HG03196 (cell line): ENCODE data around the gene STYK1.
"Not testable (repeated sequence)": the region's sequence is repeated elsewhere in the genome, so short reads cannot be mapped to it uniquely, and the experiment has no call there.

Experiments
- ATAC-seq: cut with Tn5 transposase; IDR thresholded peaks from one replicate; pipeline ENCODE4 v1.9.1; 2021; ENCODE audit not compliant: unreplicated experiment

Gene STYK1

DNA sequence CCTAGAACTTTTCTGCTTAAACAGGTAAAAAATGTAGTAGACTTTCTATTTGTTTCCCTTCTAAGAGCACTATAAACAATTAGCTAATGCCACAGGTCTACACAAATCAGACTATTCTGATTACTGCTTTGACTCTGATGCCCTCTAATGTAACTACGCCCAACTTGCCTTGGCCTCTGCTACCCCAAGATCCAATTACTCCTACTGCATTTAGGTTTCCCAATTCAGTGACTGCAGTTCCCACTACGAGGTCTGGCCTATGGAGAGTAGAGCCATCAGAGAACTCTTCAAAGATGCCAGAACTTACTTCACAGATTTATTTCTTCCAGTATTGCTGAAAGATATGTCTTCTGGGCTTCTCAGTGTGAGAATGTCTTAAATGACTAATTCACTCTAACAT lies 15.3 kb upstream of the STYK1 start:
- no peak for ATAC-seq

DNA sequence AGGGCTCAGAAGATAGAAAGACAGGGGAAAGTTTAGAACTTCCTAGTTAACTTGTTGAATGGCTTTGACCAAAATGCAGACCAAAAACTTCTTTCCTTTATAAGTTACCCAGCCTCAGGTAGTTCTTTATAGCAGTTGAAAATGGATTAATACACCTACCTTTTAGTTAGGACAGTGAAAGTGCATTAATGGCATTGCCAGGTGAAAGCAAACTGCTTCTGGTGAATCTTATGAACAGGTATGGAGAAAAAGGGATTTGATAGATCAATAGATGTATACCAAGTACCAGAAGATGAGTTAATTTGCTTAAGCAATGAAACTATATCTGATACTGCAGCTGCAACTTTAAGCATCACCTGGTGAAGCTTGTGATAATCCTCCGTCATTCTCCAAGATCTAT lies 14.2 kb upstream of the STYK1 start:
- no peak for ATAC-seq

DNA sequence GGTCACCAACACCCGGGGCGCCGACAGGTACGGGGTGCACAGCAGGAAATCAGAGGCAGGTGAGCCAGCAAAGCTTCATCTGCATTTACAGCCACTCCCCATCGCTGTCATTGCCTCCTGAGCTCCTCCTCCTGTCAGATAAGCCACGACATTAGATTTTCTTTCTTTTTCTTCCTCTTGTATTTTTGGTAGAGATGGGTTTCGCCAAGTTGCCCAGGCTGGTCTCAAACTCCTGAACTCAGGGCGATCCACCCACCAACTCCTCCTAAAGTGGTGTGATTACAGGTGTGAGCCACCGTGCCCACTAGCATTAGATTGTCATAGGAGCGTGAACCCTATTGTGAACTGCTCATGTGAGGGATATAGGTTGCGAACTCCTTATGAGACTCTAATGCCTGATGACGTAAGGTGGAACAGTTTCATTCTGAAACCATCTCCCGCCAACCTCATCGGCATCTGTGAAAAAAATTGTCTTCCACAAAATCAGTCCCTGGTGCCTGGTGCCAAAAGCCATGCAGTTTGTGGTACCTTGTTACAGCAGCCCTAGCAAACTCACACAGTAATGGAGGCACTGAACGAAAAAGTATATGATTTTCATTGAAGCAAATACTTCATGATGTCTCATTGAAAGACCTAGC lies 1.5 kb downstream of the STYK1 start:
- ATAC-seq, result no peak

DNA sequence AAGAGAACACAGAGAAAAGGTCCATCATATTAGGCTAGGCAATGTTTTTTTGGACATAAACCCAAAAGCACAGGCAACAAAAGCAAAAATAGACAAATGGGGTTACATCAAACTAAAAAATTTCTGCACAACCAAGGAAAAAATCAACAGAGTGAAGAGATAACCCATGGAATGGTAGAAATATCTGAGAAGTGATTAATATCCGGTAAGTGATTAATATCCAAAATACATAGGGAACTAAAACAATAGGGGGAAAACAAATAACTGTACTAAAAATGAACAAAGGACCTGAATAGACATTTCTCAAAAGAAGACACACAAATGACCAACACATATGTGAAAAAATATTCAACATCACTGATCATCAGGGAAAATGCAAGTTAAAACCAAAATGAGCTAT lies 4.3 kb downstream of the STYK1 start:
- ATAC-seq, result no peak

DNA sequence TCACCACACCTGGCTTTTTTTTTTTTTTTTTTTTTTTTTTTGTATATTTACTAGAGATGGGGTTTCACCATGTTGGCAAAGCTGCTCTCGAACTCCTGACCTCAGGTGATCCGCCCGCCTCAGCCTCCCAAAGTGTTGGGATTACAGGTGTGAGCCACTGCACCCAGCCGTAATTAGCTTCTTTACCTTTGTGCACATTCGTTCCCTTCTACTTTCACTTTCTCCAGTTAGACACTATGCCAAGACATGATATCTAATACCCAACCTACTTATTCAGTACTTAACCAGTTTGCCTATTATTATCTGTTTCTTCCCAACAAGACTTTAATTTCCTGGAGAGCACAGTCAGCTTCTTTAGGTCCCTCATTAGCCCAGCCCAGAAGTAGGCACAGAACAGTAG lies 5.3 kb downstream of the STYK1 start:
- ATAC-seq, result no peak

DNA sequence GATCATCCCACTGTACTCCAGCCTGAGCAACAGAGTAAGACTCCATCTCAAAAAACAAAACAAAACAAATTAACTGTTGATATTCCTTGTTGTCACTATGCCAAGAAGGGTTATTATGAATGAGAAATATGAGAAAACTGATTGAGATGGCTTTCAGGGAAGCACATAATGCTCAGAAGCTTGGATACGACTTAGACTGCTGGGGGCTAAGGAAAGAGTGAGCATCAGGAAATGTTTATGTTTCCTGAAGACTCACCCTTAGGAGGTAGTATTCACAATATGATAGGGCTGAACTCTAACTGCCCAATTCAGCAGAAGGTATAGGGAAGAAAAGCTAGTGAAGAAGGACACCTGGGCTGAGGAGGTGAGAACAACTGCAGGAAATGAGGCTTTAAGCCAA lies 6.3 kb downstream of the STYK1 start:
- no peak for ATAC-seq

DNA sequence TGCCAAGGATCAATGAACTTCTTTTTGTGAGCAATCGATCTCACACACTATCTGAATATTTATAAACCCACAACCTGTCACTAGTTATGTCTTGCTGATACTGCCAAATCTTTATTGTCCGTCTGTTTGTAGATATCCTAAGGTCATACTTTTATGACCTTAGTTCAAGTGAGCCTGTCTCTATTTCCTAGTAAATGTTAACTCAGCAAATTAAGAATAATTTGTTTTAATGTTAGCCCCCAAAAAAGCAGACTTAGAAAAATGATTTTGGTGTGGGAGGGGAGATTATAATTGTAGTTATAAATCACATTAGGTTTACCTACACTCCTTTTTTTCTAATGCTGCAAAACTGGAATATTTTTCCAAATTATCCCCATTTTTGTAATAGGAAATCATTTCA lies 9.4 kb downstream of the STYK1 start:
- ATAC-seq, result no peak

DNA sequence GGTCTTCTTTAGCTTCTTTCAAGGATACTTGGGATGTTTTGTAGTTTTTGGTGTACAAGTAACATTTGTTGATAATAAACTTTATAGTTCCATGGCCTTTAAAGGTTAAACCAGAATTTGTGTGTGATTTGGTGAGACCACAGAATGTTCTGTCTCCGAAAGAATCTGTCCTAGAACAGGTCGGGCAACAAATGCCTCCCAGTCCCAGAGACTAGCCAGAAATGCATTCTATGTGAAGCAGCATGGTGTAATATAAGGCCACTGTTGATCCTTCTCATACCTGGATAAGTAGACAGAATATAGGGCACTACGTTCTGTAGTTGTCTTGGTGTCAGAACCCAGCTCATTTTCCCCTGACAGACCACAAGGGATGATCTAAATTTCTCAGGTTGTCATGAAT lies 10.0 kb downstream of the STYK1 start:
- ATAC-seq, result no peak

DNA sequence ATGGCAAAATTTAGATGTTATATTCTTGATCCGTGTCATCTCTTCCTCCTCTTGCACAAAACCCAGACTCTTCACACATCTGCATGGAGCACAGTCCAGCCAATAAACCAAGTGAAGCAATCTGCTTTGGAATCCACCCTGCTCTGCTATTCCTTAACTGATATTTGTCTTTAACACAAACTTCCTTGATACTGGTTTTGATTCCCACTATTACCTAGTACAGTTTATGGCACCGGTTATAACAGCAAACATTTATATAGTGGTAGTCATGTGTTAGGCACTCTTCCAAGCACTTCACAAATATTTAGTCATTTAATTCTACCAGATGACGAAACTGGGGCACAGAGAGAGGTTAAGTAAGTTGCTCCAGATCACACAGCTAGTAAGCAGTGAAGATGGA lies 12.5 kb downstream of the STYK1 start:
- no peak for ATAC-seq

DNA sequence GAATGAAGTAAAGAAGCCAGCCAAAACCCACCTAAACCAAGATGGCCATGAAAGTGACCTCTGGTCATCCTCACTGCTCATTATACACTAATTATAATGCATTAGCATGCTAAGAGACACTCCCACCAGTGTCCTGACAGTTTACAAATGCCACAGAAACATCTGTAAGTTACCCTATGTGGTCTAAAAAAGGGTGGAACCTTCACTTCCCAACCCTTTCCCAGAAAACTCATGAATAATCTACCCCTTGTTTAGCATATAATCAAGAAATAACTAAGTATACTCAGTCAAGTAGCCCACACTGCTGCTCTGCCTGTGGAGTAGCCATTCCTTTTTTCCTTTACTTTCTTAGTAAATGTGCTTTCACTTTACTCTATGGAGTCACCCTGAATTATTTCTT lies 19.8 kb downstream of the STYK1 start:
- ATAC-seq, result no peak

DNA sequence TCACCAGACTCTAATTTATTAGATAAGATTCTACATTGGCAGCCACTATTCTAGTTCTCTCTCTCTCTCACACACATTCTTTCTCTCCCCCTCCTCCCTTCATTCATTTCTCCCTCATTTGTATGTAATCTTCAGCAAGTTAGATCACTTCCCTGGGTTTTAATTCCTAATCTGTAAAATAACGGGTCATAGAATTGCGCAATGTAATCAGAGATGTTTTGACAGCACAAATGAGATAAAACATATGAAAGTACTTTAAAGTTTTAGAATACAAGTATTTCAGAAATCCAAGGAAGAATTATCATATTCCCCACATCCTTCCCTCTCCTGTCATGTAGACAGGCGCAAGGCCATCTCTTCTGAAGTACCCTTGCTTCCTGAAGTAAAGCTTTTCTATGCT lies 21.7 kb downstream of the STYK1 start:
- ATAC-seq, result no peak

DNA sequence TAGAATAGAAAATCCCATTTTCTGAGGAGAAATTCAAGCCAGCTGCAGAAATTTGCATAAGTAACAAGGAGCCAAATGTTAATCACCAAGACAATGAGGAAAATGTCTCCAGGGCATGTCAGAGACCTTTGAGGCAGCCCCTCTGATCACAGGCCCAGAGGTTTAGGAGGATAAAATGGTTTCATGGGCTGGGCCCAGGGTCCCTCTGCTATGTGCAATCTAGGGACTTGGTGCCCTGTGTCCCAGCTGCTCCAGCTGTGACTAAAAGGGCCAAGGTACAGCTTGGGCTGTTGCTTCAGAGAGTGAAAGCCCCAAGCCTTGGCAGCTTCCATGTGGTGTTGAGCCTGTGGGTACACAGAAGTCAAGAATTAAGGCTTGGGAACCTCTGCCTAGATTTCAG lies 27.3 kb downstream of the STYK1 start:
- ATAC-seq, result not testable (repeated sequence)

DNA sequence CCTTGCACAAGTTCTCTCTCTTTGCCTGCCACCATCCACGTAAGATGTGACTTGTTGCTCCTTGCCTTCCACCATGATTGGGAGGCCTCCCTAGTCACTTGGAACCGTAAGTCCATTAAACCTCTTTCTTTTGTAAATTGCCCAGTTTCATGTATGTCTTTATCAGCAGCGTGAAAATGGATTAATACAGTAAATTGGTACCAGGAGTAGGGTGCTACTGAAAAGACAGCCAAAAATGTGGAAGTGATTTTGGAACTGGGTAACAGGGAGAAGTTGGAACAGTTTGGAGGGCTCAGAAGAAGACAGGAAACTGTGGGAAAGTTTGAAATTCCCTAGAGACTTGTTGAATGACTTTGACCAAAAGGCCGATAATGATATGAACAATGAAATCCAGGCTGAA lies 27.9 kb downstream of the STYK1 start:
- no peak for ATAC-seq

DNA sequence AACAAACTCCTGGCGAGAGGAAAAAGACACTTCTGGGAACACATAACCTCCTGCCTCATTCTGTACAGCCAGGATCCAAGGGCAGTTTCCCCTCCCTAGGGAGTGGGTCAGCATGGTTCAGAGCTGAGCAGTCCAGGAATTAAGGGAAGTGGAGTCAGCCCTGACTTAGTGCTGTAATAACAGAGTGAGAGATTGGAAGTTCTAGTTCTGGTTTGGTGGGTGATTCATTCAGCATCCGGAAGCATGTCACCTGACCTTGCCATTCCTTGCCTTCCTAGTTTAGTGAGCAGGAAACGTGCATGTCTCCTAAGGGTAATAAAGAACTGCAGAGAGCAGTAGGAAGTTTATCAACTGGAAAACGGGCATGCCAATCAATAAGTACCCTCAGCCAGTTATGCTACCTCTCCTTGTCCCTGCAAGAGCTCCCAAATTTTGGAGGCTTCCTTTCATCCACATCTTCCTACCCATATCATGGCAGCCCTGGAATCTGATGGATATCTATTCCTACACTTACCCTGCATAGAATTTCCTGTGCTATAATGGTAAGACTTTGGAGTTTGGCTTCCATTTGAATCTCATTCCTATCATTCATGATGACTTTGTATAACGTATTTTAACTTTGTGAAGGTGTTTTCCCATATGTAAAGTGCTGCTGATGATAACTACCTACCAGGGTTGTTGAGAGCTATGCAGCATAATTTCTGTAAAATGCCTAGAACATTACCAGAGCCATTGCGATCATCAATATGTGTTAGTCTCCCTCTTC lies 31.9 kb downstream of the STYK1 start:
- ATAC-seq, result no peak

DNA sequence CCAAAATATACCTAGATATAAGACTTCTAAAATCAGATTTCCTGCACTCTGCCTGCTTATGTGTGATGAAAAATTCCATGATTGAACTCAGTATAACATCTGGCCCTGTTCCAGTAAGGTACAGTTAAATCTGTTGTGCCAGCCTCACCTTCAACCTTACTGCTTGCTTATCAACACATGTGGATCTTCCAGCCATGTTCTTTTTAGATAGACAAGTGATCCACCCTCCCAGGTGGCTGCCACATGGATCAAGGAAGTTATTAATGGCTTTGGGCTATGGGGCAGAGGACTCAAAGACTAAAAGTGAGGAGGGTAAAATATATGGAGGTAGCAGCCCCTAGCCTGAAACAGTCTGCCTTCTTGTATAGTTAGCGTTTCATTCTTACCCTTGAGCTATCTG lies 35.1 kb downstream of the STYK1 start:
- ATAC-seq, result no peak

DNA sequence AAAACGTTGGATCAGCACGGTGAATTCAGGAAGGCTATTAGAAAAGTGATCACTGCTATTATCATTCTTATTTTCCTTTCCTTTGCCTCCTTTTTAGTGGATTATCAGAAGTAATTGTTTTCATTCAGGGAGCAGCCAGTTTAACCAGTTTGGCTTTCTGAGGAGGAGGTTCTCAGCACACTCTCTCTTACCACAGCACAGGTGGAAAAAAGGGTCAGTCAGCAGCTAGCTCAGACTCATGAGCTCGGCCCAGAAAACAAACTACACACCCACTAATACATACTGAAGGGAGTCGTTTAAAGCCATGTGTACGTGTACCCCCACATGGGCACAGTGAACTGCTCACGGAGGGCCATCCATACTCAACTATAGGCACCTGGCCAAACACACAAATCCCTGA lies 37.2 kb downstream of the STYK1 start:
- no peak for ATAC-seq

DNA sequence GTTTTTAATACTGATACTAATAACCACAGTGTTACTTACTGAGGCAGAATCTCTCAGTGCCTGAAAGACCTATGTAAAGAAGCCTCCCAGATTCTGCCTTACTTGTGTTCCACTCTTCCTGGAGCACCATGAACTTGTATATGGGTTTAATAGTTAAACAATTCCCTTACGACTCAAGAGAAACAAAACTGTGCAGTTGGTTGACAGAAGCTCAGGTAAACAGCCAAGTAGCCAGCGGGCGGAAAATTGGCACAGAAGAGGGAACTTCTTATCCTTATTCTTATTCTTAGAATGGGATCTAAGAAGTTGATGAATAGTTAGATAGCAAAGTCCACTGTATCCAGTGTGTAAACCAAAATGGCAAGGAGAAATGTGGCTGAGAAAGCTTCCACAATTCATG lies 37.7 kb downstream of the STYK1 start:
- no peak for ATAC-seq

DNA sequence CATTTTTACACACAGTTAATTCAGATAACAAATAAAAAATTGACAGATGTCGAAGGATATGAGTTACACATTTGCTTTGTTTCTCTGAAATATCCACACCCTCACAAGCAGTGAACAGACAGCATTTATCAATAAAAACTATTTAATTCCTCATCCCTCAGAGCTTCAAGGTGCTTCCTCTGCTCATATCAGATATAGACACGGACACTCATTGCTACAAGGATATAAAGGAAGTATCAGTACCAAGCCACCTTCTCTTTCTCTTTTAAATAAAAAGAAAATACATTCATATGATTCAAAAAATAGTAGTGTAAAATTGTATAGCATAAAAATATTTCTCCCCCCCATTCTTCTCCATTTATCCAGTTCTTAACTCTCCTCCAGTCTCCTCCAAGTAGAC lies 38.5 kb downstream of the STYK1 start:
- ATAC-seq, result no peak

DNA sequence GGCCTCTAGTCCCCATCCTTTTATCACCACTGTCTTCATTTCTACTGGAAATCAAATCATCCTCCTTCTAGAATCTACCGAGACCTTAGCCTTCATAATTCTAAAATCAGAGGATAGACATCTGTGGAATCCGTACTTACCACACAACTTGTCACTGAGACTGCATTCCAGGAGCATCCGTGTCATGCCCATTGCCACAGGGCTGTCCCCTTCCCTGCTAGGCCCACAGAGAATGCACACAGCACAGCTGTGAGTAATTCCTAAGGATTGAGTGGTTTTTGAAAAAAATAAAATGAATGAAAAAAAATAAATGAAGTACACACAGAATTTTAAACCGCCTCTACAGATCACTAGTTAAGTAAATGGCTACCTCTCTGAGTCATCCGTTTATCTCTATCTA lies 39.4 kb downstream of the STYK1 start:
- no peak for ATAC-seq

DNA sequence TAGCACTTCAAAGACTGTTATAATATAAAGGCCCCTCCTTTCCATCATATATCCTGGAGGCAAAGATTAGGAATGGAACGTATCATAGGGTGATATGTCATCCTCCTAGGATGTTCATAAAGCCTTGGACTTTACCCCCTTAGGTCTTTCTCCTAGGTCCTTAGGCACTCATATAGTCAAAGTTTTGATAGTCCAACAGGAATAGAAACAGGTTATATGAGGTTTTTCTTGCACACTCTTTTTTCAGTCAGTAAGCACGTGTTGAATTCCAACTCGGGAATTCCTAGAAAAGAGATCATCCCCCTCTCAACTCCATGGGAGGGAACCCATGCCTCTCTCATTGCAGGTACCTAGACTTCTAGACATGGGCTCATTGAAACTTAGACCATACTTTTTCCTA lies 40.3 kb downstream of the STYK1 start:
- no peak for ATAC-seq

DNA sequence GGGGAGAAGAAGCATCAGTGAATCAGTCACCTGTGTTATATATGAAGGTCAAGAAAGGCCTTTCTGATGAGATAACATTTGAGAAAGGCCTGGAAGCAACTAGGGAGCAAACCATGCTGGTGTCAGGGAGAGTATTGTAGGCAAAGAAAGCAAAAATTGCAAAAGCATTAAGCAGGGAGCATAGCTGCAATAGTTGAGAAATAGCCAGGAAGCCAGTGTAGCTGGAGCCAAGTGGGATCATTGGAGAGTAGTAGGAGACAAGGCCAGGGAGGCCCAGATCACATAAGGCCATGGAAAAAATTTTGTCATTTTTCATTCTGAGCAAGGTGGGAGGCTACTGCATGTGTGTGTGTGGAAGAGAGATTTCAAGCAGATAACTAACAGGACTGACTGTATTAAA lies 41.6 kb downstream of the STYK1 start:
- ATAC-seq, result no peak

DNA sequence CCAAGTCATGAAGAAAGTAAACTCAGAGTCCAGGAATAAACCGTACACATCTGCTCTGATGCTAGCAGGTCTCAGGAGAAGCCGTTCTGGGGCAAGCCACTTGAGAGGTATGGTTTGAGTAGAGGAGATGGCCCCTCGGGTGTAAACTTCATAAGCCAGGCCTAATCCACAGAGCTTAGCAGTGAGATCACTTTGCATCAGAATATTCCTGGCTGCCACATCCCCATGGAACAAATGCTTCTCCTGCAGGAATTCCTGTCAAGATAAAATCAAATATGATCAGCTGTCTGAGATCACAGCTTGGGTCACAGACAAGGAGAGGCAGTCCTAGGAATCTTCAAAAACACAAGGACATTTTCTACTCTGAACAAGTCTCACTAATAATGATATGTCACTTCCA lies 49.2 kb downstream of the STYK1 start:
- ATAC-seq, result no peak

DNA sequence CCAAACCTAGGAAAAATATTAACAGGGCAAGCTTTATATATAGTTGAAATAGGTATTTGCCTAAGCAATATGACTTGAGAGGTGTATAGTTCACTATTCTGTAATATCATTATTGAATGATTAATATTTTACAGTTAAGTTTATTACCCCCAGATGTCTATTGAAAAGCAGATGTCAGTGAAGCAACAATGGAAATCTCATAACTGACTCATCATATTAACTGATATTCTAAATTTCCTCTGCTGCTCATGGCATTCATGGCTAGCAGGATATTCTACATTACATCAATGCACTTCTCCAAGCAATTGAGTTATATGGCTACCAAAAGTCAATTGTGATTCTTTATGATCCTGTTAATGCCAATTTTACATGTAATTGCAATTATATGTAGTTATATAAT lies 50.7 kb downstream of the STYK1 start:
- no peak for ATAC-seq
